OCI-M2 (cell line): ENCODE results near the gene NKAPD1.
A peak's percentile ranks its signal among the peaks of the same experiment; 100 is the strongest.
"Not testable (repeated sequence)": the region's sequence is repeated elsewhere in the genome, so short reads cannot be mapped to it uniquely, and the experiment has no call there.

Experiments used
- DNase-seq: peaks from one replicate; lab custom pipeline; 2025; ENCODE audit not compliant: unreplicated experiment; lab: John Stamatoyannopoulos, UW

NKAPD1 gene, protein sequence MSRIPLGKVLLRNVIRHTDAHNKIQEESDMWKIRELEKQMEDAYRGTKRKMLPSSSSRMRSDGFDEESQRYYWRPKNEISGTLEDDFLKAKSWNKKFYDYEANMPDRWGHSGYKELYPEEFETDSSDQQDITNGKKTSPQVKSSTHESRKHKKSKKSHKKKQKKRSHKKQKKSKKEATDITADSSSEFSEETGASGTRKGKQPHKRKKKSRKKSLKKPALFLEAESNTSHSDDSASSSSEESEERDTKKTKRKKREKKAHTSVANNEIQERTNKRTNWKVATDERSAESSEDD

GRCh38 chr11:112073941-112074811 is at the start of gene NKAPD1, which contains the start of gene PIH1D2:
Gene NKAPD1, plus strand, starts transcription at chr11:112074299. Its CDS starts 1,276 bp downstream, at chr11:112075575.
Gene PIH1D2, minus strand, starts transcription at chr11:112074017. Its CDS starts 843 bp downstream, at chr11:112073174.
- DNase-seq = peak; percentile 42

DNA sequence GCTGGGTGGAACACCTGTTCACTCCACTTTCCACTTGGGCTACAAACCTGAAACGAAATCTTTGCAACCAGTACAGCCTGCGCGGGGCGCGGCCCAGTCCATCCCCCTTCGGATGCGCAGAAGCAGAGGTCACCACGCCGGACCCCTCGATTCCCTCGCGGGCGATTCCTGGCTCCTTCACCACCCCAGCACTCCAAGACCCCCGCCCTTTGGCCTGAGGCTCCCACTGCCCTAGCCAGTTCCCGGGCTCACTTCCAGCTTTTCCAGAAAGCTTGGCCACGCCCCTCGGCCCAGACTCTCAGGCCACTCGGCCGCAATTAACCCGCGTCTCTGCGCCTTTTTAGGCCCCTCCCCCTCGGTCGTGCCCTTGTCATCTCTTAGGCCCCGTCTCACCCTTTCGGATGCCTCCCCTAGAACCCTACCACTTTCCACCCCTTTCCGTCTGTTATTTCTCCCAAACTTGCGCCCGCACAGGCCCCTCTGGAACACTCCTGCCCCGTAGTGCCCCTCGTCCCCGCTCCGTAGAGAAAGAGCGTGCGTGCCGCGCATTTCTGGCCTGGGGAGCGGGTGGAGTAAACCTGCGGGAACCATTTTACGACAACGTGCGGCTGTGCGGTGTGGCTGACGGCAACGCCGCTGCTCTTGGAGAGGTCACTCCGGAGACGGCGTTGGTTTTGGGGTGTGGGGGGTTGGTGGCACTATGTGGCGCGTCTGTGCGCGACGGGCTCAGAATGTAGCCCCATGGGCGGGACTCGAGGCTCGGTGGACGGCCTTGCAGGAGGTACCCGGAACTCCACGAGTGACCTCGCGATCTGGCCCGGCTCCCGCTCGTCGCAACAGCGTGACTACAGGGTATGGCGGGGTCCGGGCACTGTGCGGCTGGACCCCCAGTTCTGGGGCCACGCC is 49.1 kb upstream of the NKAPD1 start, which contains the start of gene DLAT:
TSS of gene DLAT (plus strand) at position 636 of the 906 bp plus-strand sequence. CDS start at position 701, 65 bp downstream.
- DNase-seq = peak; percentile 49

- no peak for DNase-seq
Measured at GRCh38 chr11:112025707-112026106, 48.4 kb upstream of the NKAPD1 start.

GRCh38 chr11:112026784-112027410 is 47.2 kb upstream of the NKAPD1 start:
- not testable (repeated sequence) for DNase-seq

GRCh38 chr11:112029460-112029859 is 44.6 kb upstream of the NKAPD1 start:
- DNase-seq = no peak

DNA sequence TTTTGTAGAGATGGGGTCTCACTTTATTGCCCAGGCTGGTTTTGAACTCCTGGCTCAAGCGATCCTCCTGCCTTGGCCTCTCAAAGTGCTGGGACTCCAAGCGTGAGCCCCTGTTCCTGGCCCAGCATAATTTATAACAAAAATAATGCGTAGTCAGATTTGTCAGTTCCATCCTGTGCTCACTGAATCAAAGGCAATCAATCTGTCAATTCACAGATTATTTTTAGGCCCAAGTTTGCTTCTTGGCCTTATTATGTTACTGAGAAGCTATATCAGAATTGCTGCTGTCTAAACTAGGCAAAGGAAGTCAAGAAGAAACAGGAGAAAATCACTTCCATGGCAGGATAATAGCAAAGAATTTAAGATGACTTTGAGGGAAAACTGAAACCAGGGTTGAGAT is 40.2 kb upstream of the NKAPD1 start:
- no peak for DNase-seq

DNA sequence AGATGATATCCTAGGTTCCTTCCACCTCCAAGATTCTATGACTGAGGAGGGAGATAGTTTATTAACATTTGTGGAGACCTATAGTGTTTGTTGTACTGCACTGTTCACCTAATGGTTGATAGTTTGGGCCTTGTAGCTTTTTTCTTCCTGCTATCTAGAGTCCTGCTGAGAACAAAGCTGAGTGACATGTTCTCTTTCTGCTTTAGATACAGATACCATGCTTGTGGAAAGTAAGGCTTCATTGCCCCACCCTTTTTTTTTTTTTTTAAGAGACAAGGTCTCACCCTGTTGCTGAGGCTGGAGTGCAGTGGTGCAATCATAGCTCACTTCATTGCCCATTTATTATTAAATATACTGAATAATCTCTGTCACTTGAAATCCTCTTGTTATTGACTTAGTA is 36.6 kb upstream of the NKAPD1 start:
- DNase-seq = no peak

DNA sequence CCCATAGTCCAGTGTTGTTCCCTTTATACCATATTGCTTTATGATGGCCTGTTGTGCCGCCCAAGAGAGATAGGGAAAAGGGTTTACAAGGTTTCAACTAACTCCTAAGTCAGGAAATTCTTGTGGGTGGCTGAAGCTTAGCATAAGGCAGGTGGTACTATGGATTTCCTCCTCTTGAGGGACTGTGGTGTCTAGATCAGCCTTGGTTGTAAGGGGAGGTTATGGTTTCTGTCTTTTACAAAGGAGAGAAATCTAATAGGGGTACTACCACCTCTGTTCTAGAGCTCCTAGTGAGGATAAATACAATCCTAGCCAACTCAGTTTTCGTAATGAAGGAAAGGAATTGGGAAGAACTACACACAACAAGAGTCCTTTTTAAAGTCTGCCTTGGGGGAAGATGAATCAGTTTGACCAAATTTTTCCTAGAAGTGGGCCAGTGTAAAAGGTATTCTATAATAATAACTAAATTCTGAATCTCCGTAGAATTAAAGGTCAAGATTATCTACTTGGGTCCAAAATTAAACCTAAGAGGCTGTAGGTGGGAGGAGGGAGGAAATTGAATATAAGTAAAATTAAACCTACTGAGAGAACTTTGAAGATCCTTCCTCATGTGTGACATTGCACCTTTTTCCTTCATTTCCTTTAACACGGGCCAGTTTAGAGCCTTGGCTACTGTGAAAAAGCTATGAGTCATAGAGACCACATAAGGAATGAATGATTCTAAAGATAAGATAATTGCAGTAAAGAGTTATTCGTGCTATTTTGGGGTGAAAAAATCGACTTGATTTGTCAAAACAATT is 31.7 kb upstream of the NKAPD1 start:
- no peak for DNase-seq

- no peak for DNase-seq
Measured at GRCh38 chr11:112042961-112043304, 31.2 kb upstream of the NKAPD1 start.

DNA sequence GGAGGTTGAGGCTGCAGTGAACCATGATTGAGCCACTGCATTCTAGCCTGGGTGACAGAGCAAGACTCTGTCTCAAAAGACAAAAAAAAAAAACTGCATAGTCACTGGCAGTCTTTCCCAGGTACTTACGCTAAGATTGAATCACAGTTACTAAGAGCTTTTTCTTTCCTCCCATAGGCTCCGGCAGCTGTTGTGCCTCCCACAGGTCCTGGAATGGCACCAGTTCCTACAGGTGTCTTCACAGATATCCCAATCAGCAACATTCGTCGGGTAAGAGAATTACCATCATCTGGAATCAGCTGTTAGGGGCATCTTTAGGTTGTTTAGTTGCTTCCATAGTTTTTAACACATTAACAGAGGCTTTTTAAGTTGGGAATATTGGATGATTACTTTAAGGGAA is 29.1 kb upstream of the NKAPD1 start:
- no peak for DNase-seq

GRCh38 chr11:112046647-112047046 is 27.5 kb upstream of the NKAPD1 start:
- not testable (repeated sequence) for DNase-seq

DNA sequence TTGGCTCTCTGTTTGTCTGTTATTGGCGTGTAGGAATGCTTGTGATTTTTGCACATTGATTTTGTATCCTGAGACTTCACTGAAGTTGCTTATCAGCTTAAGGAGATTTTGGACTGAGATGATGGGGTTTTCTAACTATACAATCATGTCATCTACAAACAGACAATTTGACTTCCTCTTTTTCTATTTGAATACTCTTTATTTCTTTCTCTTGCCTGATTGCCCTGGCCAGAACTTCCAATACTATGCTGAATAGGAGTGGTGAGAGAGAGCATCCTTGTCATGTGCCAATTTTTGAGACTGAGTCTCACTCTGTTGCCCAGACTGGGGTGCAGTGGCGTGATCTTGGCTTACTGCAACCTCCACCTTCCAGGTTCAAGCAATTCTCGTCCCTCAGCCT is 25.8 kb upstream of the NKAPD1 start:
- not testable (repeated sequence) for DNase-seq

DNA sequence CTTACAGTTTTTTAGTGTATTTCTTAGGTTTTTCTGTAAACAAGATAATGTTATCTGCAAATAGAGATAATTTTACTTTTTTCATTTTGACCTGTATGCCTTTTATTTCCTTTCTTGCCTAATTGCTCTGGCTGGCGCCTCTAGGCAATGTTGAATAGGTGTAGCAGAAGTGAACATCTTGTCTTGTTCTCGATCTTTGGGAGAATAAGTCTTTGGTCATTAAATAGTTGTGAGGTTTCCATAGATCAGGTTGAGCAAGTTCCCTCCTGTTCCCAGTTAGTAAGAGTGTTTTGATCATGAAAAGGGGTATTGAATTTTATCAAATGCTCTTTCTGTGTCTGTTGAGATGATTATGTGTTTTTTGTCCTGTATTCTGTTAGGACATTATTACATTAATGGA is 24.3 kb upstream of the NKAPD1 start:
- DNase-seq = no peak

DNA sequence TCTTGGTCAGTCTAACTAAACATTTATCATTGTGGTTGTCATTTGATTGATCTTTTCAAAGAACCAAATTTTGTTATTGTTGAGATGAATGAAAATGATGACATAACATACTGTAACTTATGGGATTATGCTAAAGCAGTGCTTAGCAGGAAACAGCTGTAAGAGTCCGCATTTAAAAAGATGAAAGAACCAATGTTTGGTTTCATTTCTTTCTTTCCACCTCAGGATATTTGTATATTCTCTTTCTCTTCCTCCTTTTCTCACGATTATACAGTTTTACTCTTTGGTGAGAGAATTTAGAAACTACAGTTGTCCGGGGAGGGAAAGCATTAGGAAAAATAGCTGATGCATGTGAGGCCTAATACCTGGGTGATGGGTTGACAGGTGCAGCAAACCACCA is 23.4 kb upstream of the NKAPD1 start:
- DNase-seq = no peak

GRCh38 chr11:112051768-112052167 is 22.3 kb upstream of the NKAPD1 start:
- no peak for DNase-seq

DNA sequence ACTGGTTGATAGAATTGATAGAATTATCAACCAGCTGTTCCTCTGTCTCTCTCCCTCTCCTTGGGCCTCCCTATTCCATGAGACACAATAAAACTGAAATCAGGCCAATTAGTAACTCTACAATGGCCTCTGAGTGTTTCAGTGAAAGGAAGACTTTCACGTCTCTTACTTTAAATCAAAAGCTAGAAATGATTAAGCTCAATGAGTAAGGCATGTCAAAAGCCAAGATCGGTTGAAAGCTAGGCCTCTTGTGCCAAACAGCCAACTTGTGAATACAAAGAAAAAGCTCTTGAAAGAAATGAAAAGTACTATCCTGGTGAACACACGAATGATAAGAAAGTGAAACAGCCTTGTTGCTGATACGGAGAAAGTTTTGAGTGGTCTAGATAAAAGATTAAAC is 16.9 kb upstream of the NKAPD1 start:
- DNase-seq = no peak

DNA sequence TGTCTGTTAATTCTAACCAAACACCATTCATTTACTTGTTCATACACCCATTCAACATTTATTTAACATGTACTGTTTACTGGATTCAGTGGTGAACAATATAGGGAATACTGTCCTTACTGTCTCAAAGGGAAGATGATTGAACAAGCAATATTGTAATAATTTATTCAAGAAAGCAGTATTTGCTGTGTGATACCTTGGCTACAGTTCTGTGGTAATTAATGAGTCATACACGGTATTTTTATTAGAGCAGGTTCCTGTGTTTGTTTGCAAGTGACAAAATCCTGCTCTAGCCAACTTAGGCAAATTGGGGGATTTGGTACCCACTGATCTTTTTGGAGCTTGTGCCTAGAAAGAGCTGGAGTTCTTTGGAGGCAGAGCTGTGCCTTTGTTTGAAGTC is 16.0 kb upstream of the NKAPD1 start:
- DNase-seq = no peak

GRCh38 chr11:112062923-112063322 is 11.2 kb upstream of the NKAPD1 start:
- DNase-seq = no peak

- no peak for DNase-seq
Measured at GRCh38 chr11:112082729-112083128, 8.6 kb downstream of the NKAPD1 start.
